Measurements from ENCODE around the gene LIN7A. TPM values are rescaled to one million over a fixed set of nuclear protein-coding genes. Genes with fewer than 3 reads are reported as not detected.

LIN7A gene, protein sequence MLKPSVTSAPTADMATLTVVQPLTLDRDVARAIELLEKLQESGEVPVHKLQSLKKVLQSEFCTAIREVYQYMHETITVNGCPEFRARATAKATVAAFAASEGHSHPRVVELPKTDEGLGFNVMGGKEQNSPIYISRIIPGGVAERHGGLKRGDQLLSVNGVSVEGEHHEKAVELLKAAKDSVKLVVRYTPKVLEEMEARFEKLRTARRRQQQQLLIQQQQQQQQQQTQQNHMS
- 21.8 TPM for polyA plus RNA-seq (ENCODE audit: insufficient read length)
- long read RNA-seq, donor 1, full-length matches to known transcripts = 9 of 9 reads
- long read RNA-seq, donor 1, partial matches to known transcripts = 0 of 9 reads
- long read RNA-seq, donor 1, other reads (novel, unspliced or antisense) = 0 of 9 reads
- long read RNA-seq, donor 2, full-length matches to known transcripts = 5 of 5 reads
- long read RNA-seq, donor 2, partial matches to known transcripts = 0 of 5 reads
- long read RNA-seq, donor 2, other reads (novel, unspliced or antisense) = 0 of 5 reads
- long read RNA-seq, donor 3, full-length matches to known transcripts = 8 of 8 reads
- long read RNA-seq, donor 3, partial matches to known transcripts = 0 of 8 reads
- long read RNA-seq, donor 3, other reads (novel, unspliced or antisense) = 0 of 8 reads
- long read RNA-seq, donor 4, full-length matches to known transcripts = 1 of 1 reads
- long read RNA-seq, donor 4, partial matches to known transcripts = 0 of 1 reads
- long read RNA-seq, donor 4, other reads (novel, unspliced or antisense) = 0 of 1 reads
- long read RNA-seq, donor 5, full-length matches to known transcripts = 11 of 11 reads
- long read RNA-seq, donor 5, partial matches to known transcripts = 0 of 11 reads
- long read RNA-seq, donor 5, other reads (novel, unspliced or antisense) = 0 of 11 reads
- long read RNA-seq, donor 6, full-length matches to known transcripts = 8 of 8 reads
- long read RNA-seq, donor 6, partial matches to known transcripts = 0 of 8 reads
- long read RNA-seq, donor 6, other reads (novel, unspliced or antisense) = 0 of 8 reads
- long read RNA-seq, donor 7, full-length matches to known transcripts = 8 of 8 reads
- long read RNA-seq, donor 7, partial matches to known transcripts = 0 of 8 reads
- long read RNA-seq, donor 7, other reads (novel, unspliced or antisense) = 0 of 8 reads
- long read RNA-seq, donor 8, full-length matches to known transcripts = 3 of 3 reads
- long read RNA-seq, donor 8, partial matches to known transcripts = 0 of 3 reads
- long read RNA-seq, donor 8, other reads (novel, unspliced or antisense) = 0 of 3 reads

DNA sequence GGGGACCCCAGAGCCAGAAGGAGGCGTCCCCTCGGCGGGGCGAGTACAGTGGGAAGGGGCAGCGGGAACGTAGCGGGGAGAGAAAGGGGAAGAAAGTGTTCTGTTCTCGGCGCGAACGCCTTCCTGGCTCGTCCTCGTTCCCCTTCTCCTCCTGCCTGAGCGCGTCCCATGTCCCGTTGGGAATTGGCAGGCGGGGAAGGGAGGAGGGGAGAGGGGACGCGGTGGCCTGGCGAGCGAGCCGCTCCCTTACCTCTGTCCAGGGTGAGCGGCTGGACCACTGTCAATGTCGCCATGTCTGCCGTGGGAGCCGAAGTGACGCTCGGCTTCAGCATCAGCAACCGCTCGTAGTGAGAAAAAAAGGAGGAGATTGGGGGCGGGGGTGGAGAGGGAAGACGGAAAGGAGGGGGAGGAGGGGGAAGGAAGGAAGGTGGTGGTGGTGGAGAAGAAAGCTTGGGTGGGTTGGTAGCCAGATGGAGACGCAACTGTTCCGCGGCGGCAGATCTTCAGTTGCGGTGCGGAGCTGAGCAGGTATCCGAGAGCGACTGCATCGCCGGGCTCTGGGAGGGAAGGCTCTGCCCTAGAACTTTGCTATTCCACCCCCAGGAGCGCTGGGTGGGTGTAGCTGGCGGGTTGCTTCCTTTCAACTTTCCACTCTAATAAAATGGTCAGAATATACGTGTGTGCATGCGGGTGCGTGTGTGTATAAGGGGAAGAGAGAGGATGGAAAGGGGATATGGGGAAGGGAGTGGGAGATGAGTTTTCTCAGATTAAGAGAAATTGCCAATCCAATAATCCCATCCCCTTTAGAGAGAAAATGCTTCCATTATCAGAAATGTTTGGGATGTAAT, at the start of gene LIN7A:
TSS of gene LIN7A (minus strand) at position 544 of the 848 bp plus-strand sequence. CDS start at position 332, 212 bp downstream.
- DNase-seq = peak; percentile 65

DNA sequence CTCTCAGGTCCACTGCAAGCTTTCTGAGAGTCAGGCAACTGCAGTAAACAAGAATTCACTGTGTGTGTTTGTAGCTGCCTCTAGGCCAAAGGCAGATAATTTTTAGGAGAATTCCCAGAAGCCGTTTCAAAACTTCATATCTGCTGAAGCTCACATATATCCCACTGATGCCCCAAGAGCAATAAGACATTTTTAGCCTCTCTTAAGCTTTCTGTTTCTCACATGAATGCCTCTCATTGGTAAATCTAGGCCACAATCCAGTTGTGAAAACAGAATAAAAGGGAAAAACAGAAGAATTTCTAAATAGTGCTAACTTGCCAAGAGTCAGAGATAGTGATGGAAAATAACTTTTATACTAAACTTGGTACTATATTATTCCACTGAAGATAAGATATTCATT, 48.5 kb upstream of the LIN7A start:
- no peak for DNase-seq

DNA sequence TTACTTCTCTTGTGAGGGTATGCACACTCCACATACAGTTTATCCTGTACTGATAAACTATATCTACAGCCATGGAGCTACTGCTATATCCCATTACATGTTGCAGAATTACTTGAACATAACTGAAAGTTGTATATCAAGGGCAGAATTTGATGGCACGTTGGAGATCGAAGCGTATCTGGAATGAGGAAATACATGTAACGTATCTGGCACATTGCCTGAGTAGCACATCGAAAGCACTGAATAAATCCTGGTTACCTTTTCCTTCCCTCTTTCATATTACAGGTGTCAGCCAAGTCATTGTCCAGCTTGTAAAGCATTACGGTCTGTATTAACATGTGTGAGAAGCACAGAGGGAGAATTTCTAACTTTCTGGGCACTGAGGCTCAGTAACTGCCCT, 42.1 kb upstream of the LIN7A start:
- no peak for DNase-seq

DNA sequence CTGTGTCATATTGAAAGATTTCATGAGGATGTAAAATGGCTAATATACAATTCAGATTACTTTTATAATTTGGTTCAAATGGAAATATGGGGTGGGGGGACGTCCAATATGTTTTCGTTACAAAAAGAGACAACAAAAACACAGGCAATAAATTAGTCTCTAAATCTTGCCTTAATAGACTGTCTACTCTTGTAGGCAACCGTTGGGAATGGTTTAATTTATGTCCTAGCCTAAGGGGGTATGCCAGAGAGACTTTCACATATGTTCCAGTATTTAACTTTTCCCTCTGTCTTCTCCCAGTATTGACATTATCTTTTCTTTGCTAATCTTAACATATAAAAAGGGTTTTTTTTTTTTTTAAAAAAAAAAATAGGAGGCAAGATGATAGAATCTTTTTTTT, 41.5 kb upstream of the LIN7A start:
- no peak for DNase-seq

DNA sequence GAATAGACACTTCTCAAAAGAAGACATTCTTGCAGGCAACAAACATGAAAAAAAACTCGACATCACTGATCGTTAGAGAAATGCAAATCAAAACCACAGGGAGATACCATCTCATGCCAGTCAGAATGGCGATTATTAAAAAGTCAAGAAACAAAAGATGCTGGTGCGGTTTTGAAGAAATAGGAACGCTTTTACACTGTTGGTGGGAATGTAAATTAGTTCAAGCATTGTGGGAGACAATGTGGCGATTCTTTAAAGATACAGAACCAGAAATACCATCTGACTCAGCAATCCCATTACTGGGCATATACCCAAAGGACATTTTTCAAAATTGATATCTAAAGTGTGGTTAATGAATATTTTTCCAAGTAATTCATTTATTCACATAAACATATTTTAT, 39.6 kb upstream of the LIN7A start:
- no peak for DNase-seq

DNA sequence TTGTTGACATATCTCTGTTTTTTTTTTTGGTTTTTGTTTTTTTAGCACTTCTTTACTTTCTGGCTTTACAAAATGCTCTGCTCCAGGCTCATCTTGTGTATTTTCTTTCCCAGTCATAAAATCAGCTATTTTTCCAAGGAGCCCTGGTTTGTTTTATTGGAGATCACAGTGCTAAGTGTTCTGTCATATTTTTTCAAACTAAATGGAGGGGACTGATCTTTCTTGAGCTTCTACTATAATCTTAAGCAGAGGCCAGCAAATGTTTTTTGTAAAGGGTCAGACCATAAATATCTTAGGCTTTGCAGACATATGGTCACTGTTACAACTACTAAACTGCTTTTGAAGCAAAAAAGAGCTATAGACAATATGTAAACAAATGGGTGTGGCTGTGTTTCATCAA, 30.6 kb upstream of the LIN7A start:
- no peak for DNase-seq

DNA sequence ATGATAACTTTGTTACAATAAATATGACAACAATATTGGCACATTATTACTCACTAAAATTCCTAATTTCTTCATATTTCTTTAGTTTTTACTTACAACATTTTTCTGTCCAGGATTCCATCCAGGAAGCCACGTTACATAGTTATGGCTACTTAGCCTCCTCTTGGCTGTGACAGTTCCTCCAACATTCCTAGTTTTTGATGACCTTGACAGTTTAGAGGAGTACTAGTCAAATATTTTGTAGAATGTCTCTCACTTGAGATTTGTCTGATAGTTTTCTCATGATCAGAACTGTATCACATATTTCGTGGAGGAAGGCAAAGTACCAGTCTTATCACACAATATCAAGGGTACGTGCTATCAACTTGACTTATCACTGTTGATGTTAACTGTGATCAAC, 29.8 kb upstream of the LIN7A start:
- DNase-seq = no peak

DNA sequence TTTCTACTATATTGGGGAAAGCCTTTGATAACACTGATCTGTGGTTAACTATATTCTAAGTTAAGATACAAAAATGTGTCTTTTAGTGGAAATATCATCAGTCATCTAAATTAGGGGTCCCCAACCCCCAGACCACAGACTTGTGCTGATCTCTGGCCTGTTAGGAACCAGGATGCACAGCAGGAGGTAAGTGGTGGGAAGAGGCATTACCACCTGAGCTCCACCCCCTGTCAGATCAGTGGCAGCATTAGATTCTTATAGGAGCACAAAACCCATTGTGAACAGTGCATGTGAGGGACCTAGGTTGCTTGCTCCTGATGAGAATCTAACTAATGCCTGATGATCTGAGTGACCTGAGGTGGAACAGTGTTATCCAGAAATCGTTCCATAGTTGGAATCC, 28.3 kb upstream of the LIN7A start:
- DNase-seq = no peak

DNA sequence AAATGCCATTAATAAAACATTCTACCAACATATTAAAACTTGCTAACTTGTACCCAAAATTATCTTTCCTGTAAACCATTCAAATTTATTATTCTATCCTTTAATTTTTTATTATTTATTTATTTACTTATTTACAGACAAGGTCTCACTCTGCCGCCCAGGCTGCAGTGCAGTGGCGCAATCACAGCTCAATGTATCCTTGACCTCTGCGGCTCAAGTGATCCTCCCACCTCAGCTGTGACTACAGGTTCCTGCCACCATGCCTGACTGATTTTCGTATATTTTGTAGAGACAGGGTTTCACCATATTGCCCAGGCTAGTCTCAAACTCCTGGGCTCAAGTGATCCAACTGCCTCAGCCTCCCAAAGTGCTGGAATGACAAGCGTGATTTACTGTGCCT, 20.4 kb upstream of the LIN7A start:
- no peak for DNase-seq

DNA sequence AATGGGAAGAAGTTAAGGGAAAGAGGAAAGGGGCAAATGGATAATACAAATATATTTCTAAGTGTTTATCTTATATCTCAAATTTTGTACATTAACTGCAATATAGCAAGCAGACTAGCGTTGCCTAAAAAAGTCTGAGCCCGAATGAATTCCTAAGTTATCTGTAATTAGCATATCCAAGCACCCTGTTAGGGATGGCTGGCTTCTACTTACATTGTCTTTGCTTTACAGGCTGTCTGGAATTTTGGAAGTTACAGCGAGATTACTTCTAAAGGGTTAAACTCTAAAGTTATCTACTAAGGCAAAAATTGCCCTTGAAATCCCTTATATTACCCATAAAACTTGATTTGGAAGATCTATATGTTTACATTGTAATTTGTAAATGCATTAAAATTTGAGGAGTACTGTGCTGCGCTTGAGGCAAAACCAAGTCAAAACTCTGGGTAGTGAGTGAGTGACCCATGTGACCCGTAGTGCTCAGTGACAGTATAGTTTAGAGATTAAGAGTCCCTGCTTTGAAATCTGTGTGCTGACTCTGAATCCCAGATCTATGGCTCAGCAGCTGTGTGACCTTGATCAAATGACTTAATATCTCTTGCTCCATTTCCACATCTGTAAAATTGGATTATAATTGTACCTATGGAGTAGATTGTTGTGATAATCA, 17.3 kb upstream of the LIN7A start:
- DNase-seq = no peak

DNA sequence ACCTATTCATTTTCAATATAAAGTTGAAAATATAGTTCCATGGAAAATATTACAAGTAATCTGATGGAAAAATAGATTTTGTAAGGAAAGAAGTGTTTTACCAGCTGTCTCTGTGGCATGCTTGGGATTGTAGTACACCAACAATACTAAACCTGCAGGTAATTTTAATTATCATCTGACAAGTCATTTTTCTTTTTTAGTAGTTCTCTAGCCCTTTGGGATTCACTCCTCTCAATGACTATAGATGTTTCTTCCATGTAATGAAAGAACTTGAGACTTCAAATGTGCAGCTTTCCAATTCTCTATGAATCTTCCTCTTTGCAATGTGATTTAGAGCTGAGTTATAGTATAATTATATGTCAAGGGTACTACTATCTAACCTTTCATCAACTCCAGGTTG, 14.7 kb upstream of the LIN7A start:
- DNase-seq = no peak

DNA sequence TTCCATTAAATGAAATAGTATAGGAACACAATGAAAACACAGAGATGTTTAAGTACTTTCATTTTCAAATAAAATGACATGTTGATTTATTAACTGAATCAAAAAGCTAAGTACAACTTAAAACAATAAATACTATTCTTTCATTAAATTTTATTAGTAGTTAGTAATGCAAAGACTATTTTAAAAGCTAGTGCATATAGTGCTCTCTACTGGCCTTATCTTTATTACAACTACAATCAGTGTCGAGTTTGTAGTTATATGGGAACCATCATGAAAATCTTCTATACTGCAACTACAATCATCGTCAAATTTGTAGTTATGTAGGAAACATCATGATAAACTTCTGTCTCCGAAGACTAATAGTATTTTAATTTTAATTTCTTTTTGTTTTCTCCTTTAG, 8.9 kb upstream of the LIN7A start:
- no peak for DNase-seq

DNA sequence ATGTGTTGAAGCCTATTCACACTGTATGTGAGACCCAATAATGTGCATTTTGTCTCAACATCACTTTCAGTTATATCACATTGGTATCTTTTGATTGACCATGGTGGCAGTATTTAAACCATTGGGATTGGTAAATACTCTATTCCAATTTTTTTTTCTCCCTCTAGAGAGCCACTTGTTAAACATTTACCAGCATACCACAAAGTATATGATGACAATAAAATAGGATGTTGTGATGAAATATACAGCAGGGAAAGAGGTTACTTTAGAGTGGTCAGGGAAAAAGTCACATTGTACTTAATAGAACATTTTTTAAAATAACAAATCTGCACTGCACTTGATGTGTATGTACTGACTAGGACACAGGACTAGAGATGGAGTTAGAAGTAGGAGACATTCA, 5.6 kb upstream of the LIN7A start:
- DNase-seq = no peak

DNA sequence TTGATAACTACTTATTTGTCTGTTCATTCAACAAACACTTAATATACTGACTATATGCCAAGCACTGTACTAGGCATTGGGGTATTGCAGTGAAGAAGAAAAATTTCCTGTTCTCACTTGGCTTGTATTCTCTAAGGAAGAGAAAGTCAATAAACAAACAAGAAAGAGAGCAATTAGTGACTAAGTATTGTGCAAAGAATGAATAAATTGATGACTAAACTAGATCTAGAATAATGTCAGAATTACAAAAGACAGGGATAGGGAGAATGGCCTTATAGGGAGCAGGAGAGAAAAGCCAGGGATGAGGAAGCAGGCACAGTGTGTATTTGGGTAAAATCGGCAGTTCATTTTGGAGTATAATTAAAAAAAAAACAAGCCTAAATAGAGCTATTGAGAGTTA, 4.2 kb upstream of the LIN7A start:
- no peak for DNase-seq

DNA sequence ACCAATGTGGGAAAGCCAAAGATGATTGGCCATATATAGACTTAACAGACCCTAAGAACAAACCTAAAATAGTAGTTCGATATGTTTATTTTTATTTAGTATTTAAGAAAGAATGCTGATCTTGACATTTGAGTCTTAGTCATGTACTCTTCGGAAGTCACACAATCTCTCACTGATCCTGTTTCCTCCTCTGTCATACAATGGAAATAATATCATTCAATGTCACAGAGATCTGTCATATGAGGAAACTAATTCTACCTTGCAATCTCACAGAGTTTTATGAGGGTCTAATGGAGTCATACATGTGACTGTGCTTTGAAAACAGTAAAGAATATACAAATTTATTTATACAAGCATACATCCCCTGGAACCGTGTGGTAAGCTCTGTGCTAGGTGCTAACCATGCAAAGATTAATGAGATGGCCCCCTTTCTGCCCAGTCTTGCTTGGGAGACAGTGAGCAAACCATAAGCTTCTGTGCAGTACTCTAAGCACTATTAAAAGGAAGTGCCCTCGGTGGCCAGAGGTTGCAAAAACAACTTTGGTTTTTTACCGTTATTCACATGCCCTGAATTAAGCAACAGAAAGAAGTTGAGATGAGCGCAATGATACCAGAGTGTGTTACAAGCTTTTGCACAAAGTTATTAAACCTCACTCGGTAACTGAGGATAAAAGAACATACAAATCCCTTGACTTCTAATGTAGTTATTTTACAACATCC, 1.7 kb upstream of the LIN7A start:
- DNase-seq = no peak

DNA sequence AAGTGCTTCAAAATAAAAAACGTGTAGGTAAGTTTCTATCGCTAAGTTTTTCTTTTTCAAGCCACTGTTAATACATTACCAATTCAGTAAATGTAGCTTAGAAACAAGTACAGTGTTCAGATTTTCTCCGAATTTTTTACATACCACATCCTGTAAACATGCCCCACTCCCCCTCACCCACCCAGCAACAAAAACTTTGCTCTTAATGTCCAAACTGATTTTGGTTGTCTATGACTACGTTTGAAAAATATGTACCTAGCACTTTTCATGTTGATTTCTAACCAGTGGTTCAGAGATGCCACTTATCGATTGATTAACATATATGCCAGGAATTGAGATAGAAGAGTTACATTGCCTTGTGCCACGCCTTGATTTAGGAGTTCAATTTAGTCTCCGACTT, 663 bp upstream of the LIN7A start:
- DNase-seq = no peak

DNA sequence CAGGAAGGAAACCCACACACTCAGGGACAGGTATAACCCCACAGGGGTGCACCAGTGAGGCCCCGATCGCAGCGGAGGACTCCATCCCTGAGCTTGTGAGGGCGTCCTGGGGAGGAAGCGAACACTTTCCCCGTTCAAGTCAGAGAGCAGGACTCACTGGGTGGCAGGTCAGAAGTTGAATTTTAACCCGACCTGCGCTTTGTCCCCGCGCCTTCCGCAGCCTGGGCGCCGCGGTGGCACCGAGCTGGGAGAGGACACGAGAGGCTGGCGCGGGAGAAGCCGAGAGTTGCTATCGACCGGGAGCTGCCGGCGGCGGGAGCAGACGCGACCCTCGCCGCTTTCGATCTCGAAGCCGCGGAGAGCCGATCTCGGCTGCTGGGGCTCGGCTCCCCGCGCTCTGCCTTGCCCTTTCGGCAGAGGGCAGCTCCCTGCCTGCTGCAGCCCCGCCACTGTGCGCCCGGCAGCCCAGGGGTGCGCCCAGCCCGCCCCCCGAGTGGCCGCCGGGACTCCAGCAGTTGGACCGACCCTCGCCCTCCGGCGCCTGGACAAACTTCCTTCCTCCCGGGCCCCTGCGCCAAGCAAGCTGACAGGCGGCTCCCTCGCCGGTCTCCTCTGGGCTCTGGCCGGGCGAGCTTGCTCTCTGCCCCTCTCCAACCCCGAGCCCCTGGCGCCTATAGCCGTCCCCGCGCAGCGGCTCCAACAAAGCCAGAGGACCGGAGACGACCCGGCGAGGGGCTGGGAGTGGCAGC, 918 bp downstream of the LIN7A start:
- peak; percentile 54 for DNase-seq

DNA sequence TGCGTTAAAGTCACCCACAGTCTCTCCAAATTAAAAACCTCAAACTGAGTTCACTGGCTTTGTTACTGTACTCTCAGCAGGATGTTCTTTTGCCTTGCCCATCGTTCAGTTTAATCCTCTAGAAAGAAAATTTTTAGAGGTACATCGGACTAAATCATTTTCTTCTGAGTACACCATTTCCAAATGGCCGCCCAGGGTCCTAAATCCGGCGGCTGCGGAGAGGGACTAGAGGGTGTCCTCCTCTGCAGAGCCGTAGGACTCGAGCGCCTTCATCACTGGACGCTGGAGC, 1.4 kb downstream of the LIN7A start:
- no peak for DNase-seq

DNA sequence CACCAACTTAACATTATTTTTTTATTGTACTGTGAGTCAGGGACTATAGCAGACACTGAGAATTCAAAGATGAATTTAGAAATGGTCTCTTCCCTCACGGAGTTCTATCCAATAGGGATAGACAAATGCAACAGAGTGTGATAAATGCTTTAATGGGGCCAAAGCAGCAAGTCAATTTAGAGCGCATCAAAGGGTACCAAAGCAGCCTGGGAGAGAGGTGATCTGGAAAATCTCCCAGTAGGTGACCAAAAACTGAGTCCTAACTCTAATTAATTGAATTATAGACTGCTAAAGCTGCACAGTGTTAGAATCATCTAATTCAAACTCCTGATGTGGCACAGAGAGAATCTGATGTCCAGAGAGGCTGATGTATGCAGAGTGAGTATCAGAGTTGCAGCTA, 2.6 kb downstream of the LIN7A start:
- DNase-seq = no peak

DNA sequence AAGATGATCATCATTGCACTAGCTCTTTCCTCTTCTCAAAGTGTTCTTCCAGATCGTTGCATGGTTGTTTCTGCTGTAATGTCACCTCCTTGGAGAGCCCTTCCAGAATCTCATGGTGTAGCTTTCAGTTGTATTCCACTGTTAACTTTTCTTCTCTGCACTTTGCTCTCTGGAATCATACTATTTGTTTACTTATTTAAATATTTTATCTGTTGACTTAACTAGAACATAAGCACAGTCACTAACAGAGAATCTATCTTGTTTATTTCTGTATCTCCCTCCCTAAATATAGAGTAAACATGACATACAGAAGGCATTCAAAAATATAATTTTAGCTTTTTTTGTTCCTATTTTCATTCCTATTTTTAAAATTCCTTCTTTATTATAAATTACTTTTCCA, 11.8 kb downstream of the LIN7A start:
- DNase-seq = no peak

All from left kidney (tissue), 8 donors.